CD4-positive, CD25-positive, alpha-beta regulatory T cell (primary cell): ENCODE results near the gene PNMA8B. TPM values are rescaled to one million over a fixed set of nuclear protein-coding genes. Genes with fewer than 3 reads are reported as not detected.

Source experiments
- polyA plus RNA-seq, 4 donors: library from polyadenylated mRNA; unstranded; fragments of 300-500 nt; fragmentation: Illumina TruSeq; gene quantifications; one replicate each; pipeline ENCODE4 v1.2.3, GENCODE V29; 2021
- total RNA-seq: library from RNA; stranded (reverse); gene quantifications from one replicate; pipeline ENCODE4 v1.2.3, GENCODE V29; 2022

Gene PNMA8B
- total and polyA plus RNA-seq, 5 donors from 2014 or later = 0.57 to 0.80 (median 0.62) TPM; not detected in 2

Other genes starting within 250 kb of the PNMA8B start
- not detected for gene HIF3A, start 198.8 kb downstream of the PNMA8B start, total RNA-seq
- gene HIF3A, start 198.8 kb downstream of the PNMA8B start, polyA plus RNA-seq = not detected
- gene PPP5C, start 148.8 kb downstream of the PNMA8B start, total RNA-seq = 34.6 TPM
- 10 to 100 TPM; 16.2 to 24.8 (median 18.8) TPM for gene PPP5C, start 148.8 kb downstream of the PNMA8B start, polyA plus RNA-seq
- not detected for gene CCDC8, start 82.3 kb downstream of the PNMA8B start, total RNA-seq
- gene CCDC8, start 82.3 kb downstream of the PNMA8B start, polyA plus RNA-seq = not detected
- not detected for gene PNMA8C, start 66.9 kb downstream of the PNMA8B start, total RNA-seq
- gene PNMA8C, start 66.9 kb downstream of the PNMA8B start, polyA plus RNA-seq = not detected
- not detected for gene PNMA8A, start 24.3 kb downstream of the PNMA8B start, total RNA-seq
- gene PNMA8A, start 24.3 kb downstream of the PNMA8B start, polyA plus RNA-seq = under 1 TPM in 1 of 4 donors, not detected in 3; 0.05 TPM
- 286 TPM for gene CALM3, start 105.5 kb upstream of the PNMA8B start, total RNA-seq
- gene CALM3, start 105.5 kb upstream of the PNMA8B start, polyA plus RNA-seq = 100 to 1,000 TPM; 207 to 361 (median 286) TPM
- gene PTGIR, start 129.2 kb upstream of the PNMA8B start, total RNA-seq = 8.6 TPM
- gene PTGIR, start 129.2 kb upstream of the PNMA8B start, polyA plus RNA-seq = 10 to 100 TPM in 2 of 4 donors, 1 to 10 TPM in 1, under 1 TPM in 1; 0.31 to 16.8 (median 10.1) TPM
- not detected for gene GNG8, start 140.3 kb upstream of the PNMA8B start, total RNA-seq
- gene GNG8, start 140.3 kb upstream of the PNMA8B start, polyA plus RNA-seq = 10 to 100 TPM in 1 of 4 donors, 1 to 10 TPM in 2, not detected in 1; 6.8 to 15.7 (median 8.6) TPM
- not detected for gene DACT3, start 165.3 kb upstream of the PNMA8B start, total RNA-seq
- not detected for gene DACT3, start 165.3 kb upstream of the PNMA8B start, polyA plus RNA-seq
- gene PRKD2, start 221.2 kb upstream of the PNMA8B start, total RNA-seq = 171 TPM
- 10 to 100 TPM; 37.0 to 54.5 (median 44.7) TPM for gene PRKD2, start 221.2 kb upstream of the PNMA8B start, polyA plus RNA-seq